Endothelial cell of umbilical vein (primary cell): ENCODE measurements around the gene ENPP3. TPM values are rescaled to one million over a fixed set of nuclear protein-coding genes. Genes with fewer than 3 reads are reported as not detected.

Source experiments
- BruUV-seq: library from RNA; stranded (reverse); fragments of 400-500 nt; replicated peaks from 2 replicates; lab custom pipeline; 2021; lab: Mats Ljungman, UMichigan
- CTCF ChIA-PET: fragments of 300-600, 350-600 bp; sonication (Branson Sonifier 250); formaldehyde crosslinking; loops from one replicate; lab custom pipeline; 2021; ENCODE audit warnings: antibody characterized with exemption, inconsistent platforms; lab: Charles Lee
- POLR2A ChIA-PET: fragments of 300-600, 350-600 bp; sonication (Branson Sonifier 250); formaldehyde crosslinking; loops from one replicate; lab custom pipeline; 2021; ENCODE audit warnings: antibody characterized with exemption, inconsistent platforms; lab: Charles Lee
- DNase-seq: peaks from one replicate; pipeline ENCODE4 v3.0.0-alpha.2; 2011; ENCODE audit warnings: low read depth, low spot score
- FAIRE-seq: peaks from 2 replicates; lab custom pipeline; 2011; peaks lifted over from hg19 to GRCh38; lab: Jason Lieb, UNC
- H2AFZ ChIP-seq: 2 replicates; pipeline ENCODE4 v1.6.0; 2012; ENCODE audit warnings: low read depth, low read length, control low read depth, inconsistent platforms
- H3K27ac ChIP-seq: 2 replicates; pipeline ENCODE4 v1.5.1; 2011; ENCODE audit warnings: low read depth, mild to moderate bottlenecking, control low read depth, low read length, moderate library complexity; ENCODE audit not compliant: insufficient read depth
- H3K27me3 ChIP-seq, 2 experiments: 2 replicates each; pipeline versions ENCODE4 v1.6.0 to v1.6.1; 2011; ENCODE audit warnings: low read length in 2 of 2, mixed read lengths in 1 of 2; ENCODE audit not compliant: control insufficient read depth in 2 of 2, insufficient read depth in 2 of 2
- H3K36me3 ChIP-seq, 2 experiments: 2 replicates in 1 of 2; 3 replicates in 1 of 2; pipeline ENCODE4 v1.5.1; 2011; ENCODE audit warnings: low read length in 2 of 2, mild to moderate bottlenecking in 1 of 2, moderate library complexity in 1 of 2; ENCODE audit not compliant: control insufficient read depth in 2 of 2, insufficient read depth in 2 of 2; ENCODE audit errors: extremely low read depth in 1 of 2
- H3K4me1 ChIP-seq: 3 replicates; pipeline ENCODE4 v1.5.1; 2011; ENCODE audit warnings: mild to moderate bottlenecking, low read length; ENCODE audit not compliant: control insufficient read depth, insufficient read depth; ENCODE audit errors: extremely low read depth
- H3K4me2 ChIP-seq: 2 replicates; pipeline ENCODE4 v1.6.1; 2011; ENCODE audit warnings: low read length, control low read depth, mixed read lengths; ENCODE audit not compliant: insufficient read depth
- H3K4me3 ChIP-seq, 3 experiments: fragments of 200-600 bp in 1 of 3; sonication (generic), shearing (Covaris generic) in 1 of 3; replicated peaks in 1 of 3; 2 replicates each; pipeline ENCODE4 v1.5.1; 2011 to 2016; ENCODE audit warnings: control low read depth in 3 of 3, low read length in 3 of 3, mild to moderate bottlenecking in 2 of 3, inconsistent platforms in 1 of 3, low read depth in 1 of 3, moderate library complexity in 1 of 3; ENCODE audit not compliant: insufficient read depth in 1 of 3
- H3K79me2 ChIP-seq: 2 replicates; pipeline ENCODE4 v1.6.0; 2012; ENCODE audit warnings: low read length, inconsistent platforms; ENCODE audit not compliant: control insufficient read depth, insufficient read depth
- H3K9ac ChIP-seq: replicated peaks from 2 replicates; pipeline ENCODE3; 2011; ENCODE audit warnings: low read length, control low read depth; ENCODE audit not compliant: insufficient read depth; ENCODE audit errors: extremely low read depth
- H3K9me1 ChIP-seq: replicated peaks from 3 replicates; pipeline ENCODE4 v1.6.0; 2011; ENCODE audit warnings: mild to moderate bottlenecking, low read length; ENCODE audit not compliant: control insufficient read depth, insufficient read depth; ENCODE audit errors: extremely low read depth
- H3K9me3 ChIP-seq: replicated peaks from 2 replicates; pipeline ENCODE4 v1.5.1; 2012; ENCODE audit warnings: low read length, inconsistent platforms; ENCODE audit not compliant: control insufficient read depth, insufficient read depth
- H4K20me1 ChIP-seq: replicated peaks from 2 replicates; pipeline ENCODE3; 2011; ENCODE audit warnings: mild to moderate bottlenecking, low read length; ENCODE audit not compliant: control insufficient read depth, insufficient read depth; ENCODE audit errors: extremely low read depth
- EZH2 ChIP-seq: IDR thresholded peaks from 2 replicates; pipeline ENCODE4 v1.6.1; 2012; ENCODE audit warnings: borderline replicate concordance, low read depth, mild to moderate bottlenecking, moderate library complexity, low read length, inconsistent platforms; ENCODE audit not compliant: severe bottlenecking
- FOS ChIP-seq: IDR thresholded peaks from 2 replicates; pipeline ENCODE4 v1.6.1; 2011; ENCODE audit warnings: mild to moderate bottlenecking, low read length, moderate library complexity, borderline replicate concordance; ENCODE audit not compliant: insufficient read depth
- GATA2 ChIP-seq: IDR thresholded peaks from 2 replicates; pipeline ENCODE4 v1.7.0; 2011; ENCODE audit warnings: low read depth, mild to moderate bottlenecking, moderate library complexity, mixed read lengths, low read length; ENCODE audit not compliant: insufficient read length, insufficient read depth
- MYC ChIP-seq: IDR thresholded peaks from one replicate; pipeline ENCODE4 v1.6.1; 2011; ENCODE audit warnings: mild to moderate bottlenecking, low read depth, low read length
- POLR2A ChIP-seq: IDR thresholded peaks from 2 replicates; pipeline ENCODE4 v1.6.1; 2012; ENCODE audit warnings: low read depth, mild to moderate bottlenecking, control low read depth, low read length
- dilution Hi-C: fragments of 300-500 bp; cut with MboI; formaldehyde crosslinking; loops from one replicate; pipeline ENCODE4 v1.15.0; 2019; ENCODE audit warnings: low sequenced_read_pairs; ENCODE audit not compliant: extremely low pct_ligation_motif_present
- intact Hi-C: fragments of 100-400 bp; cut with micrococcal nuclease; formaldehyde crosslinking; loops from one replicate; pipeline ENCODE4 v1.10.0; 2022
- polyA plus RNA-seq, 4 experiments: library from polyadenylated mRNA; depleted of rRNA in 3 of 4; stranded (reverse) in 3 of 4; unstranded in 1 of 4; fragments of >200 nt; gene quantifications; 2 replicates each; pipeline versions ENCODE4 v1.2.1 to v1.2.3, GENCODE V29; 2011 to 2012; ENCODE audit warnings: missing spikeins in 1 of 4
- total RNA-seq: library from RNA; stranded (reverse); gene quantifications from 2 replicates; pipeline ENCODE4 v1.2.3, GENCODE V29; 2021
- TF ChIP-seq, protein P1 (sequence below), 2 donors: IDR thresholded peaks; 1 replicate in 1 of 2; 2 replicates in 1 of 2; pipeline ENCODE4 v1.5.1; 2011; ENCODE audit warnings: low read length in 2 of 2, mild to moderate bottlenecking in 2 of 2, moderate library complexity in 2 of 2, control low read depth in 1 of 2, inconsistent platforms in 1 of 2, low read depth in 1 of 2; ENCODE audit not compliant: insufficient read depth in 1 of 2; ENCODE audit errors: extremely low read depth in 1 of 2
- TF ChIP-seq, protein P2 (sequence below): IDR thresholded peaks from 2 replicates; pipeline ENCODE4 v1.6.1; 2011; ENCODE audit not compliant: insufficient read depth, insufficient read length

Gene ENPP3
- total and polyA plus RNA-seq, 2 donors (not counting 3 experiments of a cell fraction or from before 2014, with no cell fraction given), result not detected

DNA sequence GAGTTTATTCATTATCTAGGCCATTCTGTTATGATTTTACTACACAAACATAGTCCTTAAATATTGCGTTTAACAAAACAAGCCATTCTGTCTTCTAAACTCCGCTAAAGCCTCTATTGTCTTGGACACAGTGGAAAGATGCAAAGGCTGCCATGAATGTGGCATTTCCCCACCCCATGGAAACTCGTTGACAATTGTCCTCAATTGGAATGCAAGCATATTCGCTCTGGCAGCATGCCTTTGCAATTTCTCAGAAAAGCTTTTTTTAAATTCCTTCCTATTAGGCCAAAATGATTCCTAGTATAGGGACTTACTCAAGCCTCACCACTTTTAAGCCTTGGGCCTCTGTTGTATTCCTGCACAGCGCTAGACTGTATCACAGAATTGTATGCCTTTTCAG lies 41.3 kb downstream of the ENPP3 start:
- ChIA-PET POLR2A (no interaction called here), CTCF (interaction anchor here (2.0 kb wide), 1 partner anchor 17 kb away, joined by 6 read pairs; no protein-coding TSS in a partner anchor)
- Histone ChIP-seq H3K4me1 (no peaks in the 10 kb centered on the region), H3K4me2 (no peak overlapping the region), H2AFZ (no peak overlapping the region), H3K9me1 (no peaks in the 10 kb centered on the region), H3K27me3 (peaks cover 0 to 2% of the 10 kb centered on the region in 2 experiments), H3K36me3 (no peaks in the 10 kb centered on the region), H4K20me1 (no peaks in the 10 kb centered on the region), H3K79me2 (no peaks in the 10 kb centered on the region), H3K4me3 (no peak overlapping the region), H3K9ac (no peak overlapping the region), H3K9me3 (no peaks in the 10 kb centered on the region), H3K27ac (no peak overlapping the region)
- DNase-seq (no peak), FAIRE-seq (no peak)
- intact Hi-C loops, result no loop called here
- dilution Hi-C loops, result no loop called here
- TF ChIP-seq FOS (no peak), GATA2 (no peak), MYC (no peak), EZH2 (no peak), POLR2A (no peak)
- TF ChIP-seq, protein P1, sequence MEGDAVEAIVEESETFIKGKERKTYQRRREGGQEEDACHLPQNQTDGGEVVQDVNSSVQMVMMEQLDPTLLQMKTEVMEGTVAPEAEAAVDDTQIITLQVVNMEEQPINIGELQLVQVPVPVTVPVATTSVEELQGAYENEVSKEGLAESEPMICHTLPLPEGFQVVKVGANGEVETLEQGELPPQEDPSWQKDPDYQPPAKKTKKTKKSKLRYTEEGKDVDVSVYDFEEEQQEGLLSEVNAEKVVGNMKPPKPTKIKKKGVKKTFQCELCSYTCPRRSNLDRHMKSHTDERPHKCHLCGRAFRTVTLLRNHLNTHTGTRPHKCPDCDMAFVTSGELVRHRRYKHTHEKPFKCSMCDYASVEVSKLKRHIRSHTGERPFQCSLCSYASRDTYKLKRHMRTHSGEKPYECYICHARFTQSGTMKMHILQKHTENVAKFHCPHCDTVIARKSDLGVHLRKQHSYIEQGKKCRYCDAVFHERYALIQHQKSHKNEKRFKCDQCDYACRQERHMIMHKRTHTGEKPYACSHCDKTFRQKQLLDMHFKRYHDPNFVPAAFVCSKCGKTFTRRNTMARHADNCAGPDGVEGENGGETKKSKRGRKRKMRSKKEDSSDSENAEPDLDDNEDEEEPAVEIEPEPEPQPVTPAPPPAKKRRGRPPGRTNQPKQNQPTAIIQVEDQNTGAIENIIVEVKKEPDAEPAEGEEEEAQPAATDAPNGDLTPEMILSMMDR (IDR thresholded peaks at IDR 0.05; ENCODE audit: extremely low read depth in 1 of 2, insufficient read depth in 1 of 2, low read depth in 1 of 2, low read length in 2 of 2), result no peak
- TF ChIP-seq, protein P2, sequence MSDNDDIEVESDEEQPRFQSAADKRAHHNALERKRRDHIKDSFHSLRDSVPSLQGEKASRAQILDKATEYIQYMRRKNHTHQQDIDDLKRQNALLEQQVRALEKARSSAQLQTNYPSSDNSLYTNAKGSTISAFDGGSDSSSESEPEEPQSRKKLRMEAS, result no peak
- BruUV-seq, result no TSS peak
